ENCODE measurements around the gene CST4. TPM values are rescaled to one million over a fixed set of nuclear protein-coding genes. Genes with fewer than 3 reads are reported as not detected.

The CST4 gene
- total RNA-seq, result not detected in 2 replicates

GRCh38 chr20:23688684-23689398 lies at the start of gene CST4:
TSS of gene CST4 (minus strand) at chr20:23689038. CDS start at chr20:23688969, 69 bp downstream.

GRCh38 chr20:23637282-23638221 lies 51.3 kb downstream of the CST4 start, which contains the start of gene CST3:
TSS of gene CST3 (minus strand) at chr20:23637955. CDS start at chr20:23637862, 93 bp downstream.

Other genes with a start within 250 kb of the CST4 start
- not detected in 2 replicates for gene CSTL1, start 249.4 kb downstream of the CST4 start, total RNA-seq
- not detected in 2 replicates for gene CST11, start 236.2 kb downstream of the CST4 start, total RNA-seq
- gene CST8, start 197.9 kb downstream of the CST4 start, total RNA-seq, result not detected in 2 replicates
- gene CST9L, start 120.6 kb downstream of the CST4 start, total RNA-seq, result not detected in 2 replicates
- gene CST9, start 83.1 kb downstream of the CST4 start, total RNA-seq, result not detected in 2 replicates
- gene CST3, start 51.1 kb downstream of the CST4 start, total RNA-seq, result 81.8 and 138 TPM in 2 replicates
- 6.2 TPM in 1 of 2 replicates, not detected in the other for gene CST1, start 61.9 kb upstream of the CST4 start, total RNA-seq
- gene CST2, start 137.7 kb upstream of the CST4 start, total RNA-seq, result not detected in 2 replicates
- not detected in 2 replicates for gene CST5, start 190.7 kb upstream of the CST4 start, total RNA-seq